Lower leg skin (tissue), 3 donors: ENCODE results near the gene CLEC9A.

ENCODE experiments used
- CTCF ChIP-seq, 3 donors: fragments of 450-650 bp; IDR thresholded peaks; one replicate each; pipeline ENCODE4 v1.5.1; 2016; ENCODE audit warnings: antibody characterized with exemption in 3 of 3, mild to moderate bottlenecking in 3 of 3, moderate library complexity in 2 of 3
- POLR2A ChIP-seq, 2 donors: fragments of 450-650 bp; IDR thresholded peaks; one replicate each; pipeline ENCODE4 v1.6.1; 2016 to 2017; ENCODE audit warnings: antibody characterized with exemption in 2 of 2, mild to moderate bottlenecking in 1 of 2, moderate library complexity in 1 of 2

DNA sequence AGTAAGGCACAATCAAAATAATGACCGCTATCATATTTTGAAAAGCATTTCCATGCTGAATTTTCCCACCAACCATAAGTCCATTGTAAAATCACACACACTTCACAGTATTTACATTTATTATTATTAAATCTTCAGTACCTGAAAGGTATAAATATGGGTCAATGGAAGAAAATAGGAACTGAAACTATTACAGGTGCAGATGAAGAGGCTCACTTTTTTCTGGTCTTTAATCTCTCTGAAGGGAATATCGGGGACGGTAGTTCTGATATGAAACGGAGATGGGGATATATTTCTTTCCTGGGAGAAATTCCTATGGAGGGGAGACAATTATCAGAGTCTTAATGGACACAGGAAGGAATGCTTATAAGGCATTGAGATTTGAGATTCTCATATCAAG lies 39.9 kb downstream of the CLEC9A start:
- TF ChIP-seq POLR2A (IDR thresholded peaks at IDR 0.05) (no peak), CTCF (IDR thresholded peaks at IDR 0.05) (no peak)
